Measurements from ENCODE around the gene ACAP2.
"Not testable (repeated sequence)": the region's sequence is repeated elsewhere in the genome, so short reads cannot be mapped to it uniquely, and the experiment has no call there.

Gene ACAP2

GRCh38 chr3:195249057-195249770 is 193.6 kb downstream of the ACAP2 start:
- no peak for DNase-seq (ENCODE audit: extremely low read depth in 1 of 2, low read depth in 1 of 2)

- no peak for DNase-seq (ENCODE audit: extremely low read depth in 1 of 2, low read depth in 1 of 2)
Observed at GRCh38 chr3:195248281-195248680, 194.5 kb downstream of the ACAP2 start.

- DNase-seq (ENCODE audit: extremely low read depth in 1 of 2, low read depth in 1 of 2), result no peak
Observed at GRCh38 chr3:195247863-195248189, 195.0 kb downstream of the ACAP2 start.

GRCh38 chr3:195247086-195247862 is 195.5 kb downstream of the ACAP2 start:
- no peak for DNase-seq (ENCODE audit: extremely low read depth in 1 of 2, low read depth in 1 of 2)

- no peak for DNase-seq (ENCODE audit: extremely low read depth in 1 of 2, low read depth in 1 of 2)
Observed at GRCh38 chr3:195246581-195246995, 196.2 kb downstream of the ACAP2 start.

- no peak for DNase-seq (ENCODE audit: extremely low read depth in 1 of 2, low read depth in 1 of 2)
Observed at GRCh38 chr3:195245531-195245951, 197.3 kb downstream of the ACAP2 start.

- DNase-seq (ENCODE audit: extremely low read depth in 1 of 2, low read depth in 1 of 2), result no peak
Observed at GRCh38 chr3:195241592-195242355, 201.0 kb downstream of the ACAP2 start.

GRCh38 chr3:195240939-195241338 is 201.9 kb downstream of the ACAP2 start:
- no peak for DNase-seq (ENCODE audit: extremely low read depth in 1 of 2, low read depth in 1 of 2)

GRCh38 chr3:195240171-195240701 is 202.6 kb downstream of the ACAP2 start:
- DNase-seq (ENCODE audit: extremely low read depth in 1 of 2, low read depth in 1 of 2), result no peak

- no peak for DNase-seq (ENCODE audit: extremely low read depth in 1 of 2, low read depth in 1 of 2)
Observed at GRCh38 chr3:195239121-195239520, 203.7 kb downstream of the ACAP2 start.

GRCh38 chr3:195238586-195239118 is 204.2 kb downstream of the ACAP2 start:
- DNase-seq (ENCODE audit: extremely low read depth in 1 of 2, low read depth in 1 of 2), result no peak

GRCh38 chr3:195238081-195238571 is 204.7 kb downstream of the ACAP2 start:
- no peak for DNase-seq (ENCODE audit: extremely low read depth in 1 of 2, low read depth in 1 of 2)

- DNase-seq (ENCODE audit: extremely low read depth in 1 of 2, low read depth in 1 of 2), result no peak
Observed at GRCh38 chr3:195236801-195237570, 205.8 kb downstream of the ACAP2 start.

- DNase-seq (ENCODE audit: extremely low read depth in 1 of 2, low read depth in 1 of 2), result no peak
Observed at GRCh38 chr3:195236076-195236798, 206.6 kb downstream of the ACAP2 start.

GRCh38 chr3:195230244-195230643 is 212.6 kb downstream of the ACAP2 start:
- no peak for DNase-seq (ENCODE audit: extremely low read depth in 1 of 2, low read depth in 1 of 2)

- not testable (repeated sequence) for DNase-seq (ENCODE audit: extremely low read depth in 1 of 2, low read depth in 1 of 2)
Observed at GRCh38 chr3:195228886-195229285, 213.9 kb downstream of the ACAP2 start.

GRCh38 chr3:195227871-195228270 is 214.9 kb downstream of the ACAP2 start:
- no peak for DNase-seq (ENCODE audit: extremely low read depth in 1 of 2, low read depth in 1 of 2)

GRCh38 chr3:195226900-195227447 is 215.8 kb downstream of the ACAP2 start:
- DNase-seq (ENCODE audit: extremely low read depth in 1 of 2, low read depth in 1 of 2), result no peak

GRCh38 chr3:195226445-195226844 is 216.4 kb downstream of the ACAP2 start:
- DNase-seq (ENCODE audit: extremely low read depth in 1 of 2, low read depth in 1 of 2), result no peak
